HepG2 (cell line): ENCODE measurements around the gene AK3. TPM values are rescaled to one million over a fixed set of nuclear protein-coding genes. Genes with fewer than 3 reads are reported as not detected.

Experiments used
- AKAP8 ChIP-seq: sonication (generic); formaldehyde crosslinking; IDR thresholded peaks from 2 replicates; pipeline ENCODE4 v1.5.1; 2020; ENCODE audit warnings: mild to moderate bottlenecking, missing genetic modification reagents
- CBX1 ChIP-seq: IDR thresholded peaks from one replicate; pipeline ENCODE4 v1.6.1; 2016; ENCODE audit warnings: antibody characterized with exemption, low read depth
- EHMT2 ChIP-seq: fragments of 200-600 bp; sonication (generic); IDR thresholded peaks from 2 replicates; pipeline ENCODE4 v1.7.0; 2017; ENCODE audit warnings: antibody characterized with exemption, low read depth, low read length, borderline replicate concordance
- IRF2 ChIP-seq: IDR thresholded peaks from 2 replicates; pipeline ENCODE4 v1.6.1; 2018; ENCODE audit warnings: missing genetic modification reagents, missing compliant biosample characterization
- NR2F6 ChIP-seq, 2 experiments: IDR thresholded peaks; 2 replicates each; pipeline ENCODE4 v1.6.1; 2016; ENCODE audit warnings: antibody characterized with exemption in 1 of 2, mild to moderate bottlenecking in 1 of 2
- POLR2AphosphoS5 ChIP-seq: IDR thresholded peaks from 2 replicates; pipeline ENCODE4 v1.6.1; 2012; ENCODE audit warnings: low read depth, low read length
- RARG ChIP-seq: sonication (generic); formaldehyde crosslinking; IDR thresholded peaks from 2 replicates; pipeline ENCODE4 v1.4.0; 2020; ENCODE audit warnings: low read depth, mild to moderate bottlenecking, missing genetic modification reagents
- SAP130 ChIP-seq: IDR thresholded peaks from 2 replicates; pipeline ENCODE4 v1.6.1; 2016; ENCODE audit warnings: low read depth
- SNAPC2 ChIP-seq: sonication (generic); formaldehyde crosslinking; IDR thresholded peaks from 2 replicates; pipeline ENCODE4 v1.8.1; 2022; ENCODE audit warnings: mild to moderate bottlenecking, missing genetic modification reagents
- TBX2 ChIP-seq: sonication (generic); formaldehyde crosslinking; IDR thresholded peaks from 2 replicates; pipeline ENCODE4 v1.5.0; 2020; ENCODE audit warnings: missing genetic modification reagents, mild to moderate bottlenecking, borderline replicate concordance
- TCF7 ChIP-seq: sonication (generic); IDR thresholded peaks from 2 replicates; pipeline ENCODE4 v1.6.1; 2016; ENCODE audit warnings: antibody characterized with exemption, low read depth
- ZC3H4 ChIP-seq: sonication (generic); formaldehyde crosslinking; IDR thresholded peaks from 2 replicates; pipeline ENCODE4 v1.4.0; 2020; ENCODE audit warnings: missing genetic modification reagents, borderline replicate concordance
- ZNF207 ChIP-seq: fragments of 450-650 bp; IDR thresholded peaks from 2 replicates; pipeline ENCODE4 v1.6.1; 2016; ENCODE audit warnings: antibody characterized with exemption, borderline replicate concordance
- ZNF484 ChIP-seq: sonication (generic); formaldehyde crosslinking; IDR thresholded peaks from 2 replicates; pipeline ENCODE4 v1.5.1; 2020; ENCODE audit warnings: mild to moderate bottlenecking, low read depth, missing genetic modification reagents, borderline replicate concordance
- ZNF549 ChIP-seq: sonication (generic); formaldehyde crosslinking; IDR thresholded peaks from 2 replicates; pipeline ENCODE4 v1.5.0; 2020; ENCODE audit warnings: missing genetic modification reagents
- polyA plus RNA-seq, 8 experiments: library from polyadenylated mRNA; depleted of rRNA in 3 of 8; stranded (reverse) in 7 of 8; unstranded in 1 of 8; fragments of >200 nt; fragmentation: Illumina TruSeq in 4 of 8; extraction: Trizol in 4 of 8; gene quantifications; 2 replicates each; pipeline versions ENCODE4 v1.2.1 to v1.2.3, GENCODE V29; 2011 to 2016; ENCODE audit warnings: low read depth in 4 of 8, missing spikeins in 1 of 8, mixed read lengths in 1 of 8; ENCODE audit not compliant: insufficient read depth in 1 of 8
- total RNA-seq, 5 experiments: library from RNA; depleted of rRNA; stranded (reverse); fragments of >200 nt; fragmentation: Illumina TruSeq; extraction: Trizol; gene quantifications; 2 replicates each; pipeline ENCODE4 v1.2.3, GENCODE V29; 2016; ENCODE audit warnings: low read depth in 1 of 5
- TF ChIP-seq, protein P1 (sequence below): sonication (generic); formaldehyde crosslinking; IDR thresholded peaks from 2 replicates; pipeline ENCODE4 v1.5.0; 2020; ENCODE audit warnings: mild to moderate bottlenecking, missing genetic modification reagents
- TF ChIP-seq, protein P2 (sequence below): sonication (generic); formaldehyde crosslinking; conservative IDR thresholded peaks from 2 replicates; pipeline ENCODE4 v1.8.0; 2022; ENCODE audit warnings: missing genetic modification reagents
- TF ChIP-seq, protein P3 (sequence below), 2 experiments: sonication (generic) in 1 of 2; formaldehyde crosslinking in 1 of 2; IDR thresholded peaks; 2 replicates each; pipeline versions ENCODE4 v1.4.0 to v1.6.1; 2016 to 2020; ENCODE audit warnings: borderline replicate concordance in 1 of 2, low read depth in 1 of 2, mild to moderate bottlenecking in 1 of 2, missing genetic modification reagents in 1 of 2
- TF ChIP-seq, protein P4 (sequence below): sonication (generic); formaldehyde crosslinking; IDR thresholded peaks from 2 replicates; pipeline ENCODE4 v1.4.0; 2020; ENCODE audit warnings: missing genetic modification reagents

Gene AK3
- total and polyA plus RNA-seq, 2 of the 13 experiments (the other 11 are each of a cell fraction or from before 2014, with no cell fraction given) = 76.8 to 109 TPM

DNA sequence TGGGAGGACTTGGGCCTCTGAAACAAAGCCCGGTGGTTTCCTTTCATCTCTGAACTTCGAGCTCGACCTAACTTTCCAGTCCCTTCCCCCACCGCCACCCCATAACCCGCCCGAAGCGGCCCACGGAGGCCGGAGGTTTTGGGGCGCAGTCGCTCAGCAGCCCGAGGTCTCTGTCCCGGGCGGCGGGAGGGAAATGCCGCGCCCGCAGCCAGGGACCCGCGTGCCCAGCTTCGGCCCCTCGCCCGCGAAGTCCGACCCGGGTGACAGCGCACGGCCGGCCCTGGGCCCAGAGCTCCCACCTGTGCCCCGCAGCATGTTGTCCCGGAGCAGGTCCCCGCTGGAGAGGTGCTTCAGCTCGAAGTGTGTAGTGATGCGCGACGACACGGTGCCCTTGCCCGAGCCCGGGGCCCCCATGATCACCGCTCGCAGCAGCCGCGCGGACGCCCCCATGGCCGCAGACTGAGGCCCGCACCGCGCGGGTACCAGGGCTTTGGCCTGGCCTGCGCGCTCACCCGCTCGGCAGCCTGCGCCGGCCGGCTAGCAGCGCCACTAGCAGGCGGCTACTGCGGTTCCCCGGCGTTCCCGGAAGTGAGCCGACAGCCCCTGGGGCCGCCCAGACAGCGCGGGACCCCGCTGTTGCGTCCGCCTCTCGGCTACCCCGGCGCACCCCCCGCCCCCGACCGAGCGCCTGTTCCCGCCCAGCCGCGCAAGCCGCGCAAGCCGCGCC lies at the start of gene AK3 (continued):
- TF ChIP-seq, protein P1, sequence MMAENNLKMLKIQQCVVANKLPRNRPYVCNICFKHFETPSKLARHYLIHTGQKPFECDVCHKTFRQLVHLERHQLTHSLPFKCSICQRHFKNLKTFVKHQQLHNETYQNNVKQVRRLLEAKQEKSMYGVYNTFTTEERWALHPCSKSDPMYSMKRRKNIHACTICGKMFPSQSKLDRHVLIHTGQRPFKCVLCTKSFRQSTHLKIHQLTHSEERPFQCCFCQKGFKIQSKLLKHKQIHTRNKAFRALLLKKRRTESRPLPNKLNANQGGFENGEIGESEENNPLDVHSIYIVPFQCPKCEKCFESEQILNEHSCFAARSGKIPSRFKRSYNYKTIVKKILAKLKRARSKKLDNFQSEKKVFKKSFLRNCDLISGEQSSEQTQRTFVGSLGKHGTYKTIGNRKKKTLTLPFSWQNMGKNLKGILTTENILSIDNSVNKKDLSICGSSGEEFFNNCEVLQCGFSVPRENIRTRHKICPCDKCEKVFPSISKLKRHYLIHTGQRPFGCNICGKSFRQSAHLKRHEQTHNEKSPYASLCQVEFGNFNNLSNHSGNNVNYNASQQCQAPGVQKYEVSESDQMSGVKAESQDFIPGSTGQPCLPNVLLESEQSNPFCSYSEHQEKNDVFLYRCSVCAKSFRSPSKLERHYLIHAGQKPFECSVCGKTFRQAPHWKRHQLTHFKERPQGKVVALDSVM (CRISPR knock-in tag) = peak; percentile 67
- TF ChIP-seq TBX2 (CRISPR knock-in tag) (peak; percentile 89), EHMT2 (no peak), ZNF207 (no peak), ZNF484 (CRISPR knock-in tag) (no peak), IRF2 (CRISPR knock-in tag) (peak; percentile 59; the same call in 1 of the 2 replicates), AKAP8 (CRISPR knock-in tag) (0 out of 2 replicates have a peak, but pooled peaks have one; percentile 54), RARG (CRISPR knock-in tag) (peak; percentile 54; the same call in 1 of the 2 replicates), SAP130 (CRISPR knock-in tag) (peak; percentile 88), TCF7 (peak; percentile 84), ZNF549 (CRISPR knock-in tag) (0 out of 2 replicates have a peak, but pooled peaks have one; percentile 49), ZC3H4 (CRISPR knock-in tag) (no peak; the same call in 1 of the 2 replicates), POLR2AphosphoS5 (peak; percentile 77), NR2F6 (IDR thresholded peaks at IDR 0.05) (no peak), NR2F6 (CRISPR knock-in tag; IDR thresholded peaks at IDR 0.05) (peak; percentile 7; the same call in 1 of the 2 replicates), SNAPC2 (CRISPR knock-in tag) (0 out of 2 replicates have a peak, but pooled peaks have one; percentile 18), CBX1 (no peak)
- TF ChIP-seq, protein P2, sequence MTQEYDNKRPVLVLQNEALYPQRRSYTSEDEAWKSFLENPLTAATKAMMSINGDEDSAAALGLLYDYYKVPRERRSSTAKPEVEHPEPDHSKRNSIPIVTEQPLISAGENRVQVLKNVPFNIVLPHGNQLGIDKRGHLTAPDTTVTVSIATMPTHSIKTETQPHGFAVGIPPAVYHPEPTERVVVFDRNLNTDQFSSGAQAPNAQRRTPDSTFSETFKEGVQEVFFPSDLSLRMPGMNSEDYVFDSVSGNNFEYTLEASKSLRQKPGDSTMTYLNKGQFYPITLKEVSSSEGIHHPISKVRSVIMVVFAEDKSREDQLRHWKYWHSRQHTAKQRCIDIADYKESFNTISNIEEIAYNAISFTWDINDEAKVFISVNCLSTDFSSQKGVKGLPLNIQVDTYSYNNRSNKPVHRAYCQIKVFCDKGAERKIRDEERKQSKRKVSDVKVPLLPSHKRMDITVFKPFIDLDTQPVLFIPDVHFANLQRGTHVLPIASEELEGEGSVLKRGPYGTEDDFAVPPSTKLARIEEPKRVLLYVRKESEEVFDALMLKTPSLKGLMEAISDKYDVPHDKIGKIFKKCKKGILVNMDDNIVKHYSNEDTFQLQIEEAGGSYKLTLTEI (CRISPR knock-in tag) = no peak
- TF ChIP-seq, protein P3, sequence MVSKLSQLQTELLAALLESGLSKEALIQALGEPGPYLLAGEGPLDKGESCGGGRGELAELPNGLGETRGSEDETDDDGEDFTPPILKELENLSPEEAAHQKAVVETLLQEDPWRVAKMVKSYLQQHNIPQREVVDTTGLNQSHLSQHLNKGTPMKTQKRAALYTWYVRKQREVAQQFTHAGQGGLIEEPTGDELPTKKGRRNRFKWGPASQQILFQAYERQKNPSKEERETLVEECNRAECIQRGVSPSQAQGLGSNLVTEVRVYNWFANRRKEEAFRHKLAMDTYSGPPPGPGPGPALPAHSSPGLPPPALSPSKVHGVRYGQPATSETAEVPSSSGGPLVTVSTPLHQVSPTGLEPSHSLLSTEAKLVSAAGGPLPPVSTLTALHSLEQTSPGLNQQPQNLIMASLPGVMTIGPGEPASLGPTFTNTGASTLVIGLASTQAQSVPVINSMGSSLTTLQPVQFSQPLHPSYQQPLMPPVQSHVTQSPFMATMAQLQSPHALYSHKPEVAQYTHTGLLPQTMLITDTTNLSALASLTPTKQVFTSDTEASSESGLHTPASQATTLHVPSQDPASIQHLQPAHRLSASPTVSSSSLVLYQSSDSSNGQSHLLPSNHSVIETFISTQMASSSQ (IDR thresholded peaks at IDR 0.05; ENCODE audit: low read depth) = no peak; the same call in 1 of the 2 replicates
- TF ChIP-seq, protein P3 (CRISPR knock-in tag; IDR thresholded peaks at IDR 0.05; ENCODE audit: borderline replicate concordance) = peak; percentile 63
- TF ChIP-seq, protein P4, sequence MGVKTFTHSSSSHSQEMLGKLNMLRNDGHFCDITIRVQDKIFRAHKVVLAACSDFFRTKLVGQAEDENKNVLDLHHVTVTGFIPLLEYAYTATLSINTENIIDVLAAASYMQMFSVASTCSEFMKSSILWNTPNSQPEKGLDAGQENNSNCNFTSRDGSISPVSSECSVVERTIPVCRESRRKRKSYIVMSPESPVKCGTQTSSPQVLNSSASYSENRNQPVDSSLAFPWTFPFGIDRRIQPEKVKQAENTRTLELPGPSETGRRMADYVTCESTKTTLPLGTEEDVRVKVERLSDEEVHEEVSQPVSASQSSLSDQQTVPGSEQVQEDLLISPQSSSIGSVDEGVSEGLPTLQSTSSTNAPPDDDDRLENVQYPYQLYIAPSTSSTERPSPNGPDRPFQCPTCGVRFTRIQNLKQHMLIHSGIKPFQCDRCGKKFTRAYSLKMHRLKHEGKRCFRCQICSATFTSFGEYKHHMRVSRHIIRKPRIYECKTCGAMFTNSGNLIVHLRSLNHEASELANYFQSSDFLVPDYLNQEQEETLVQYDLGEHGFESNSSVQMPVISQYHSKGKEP = no peak
